Measurements from ENCODE around the gene CASP9. TPM values are rescaled to one million over a fixed set of nuclear protein-coding genes. Genes with fewer than 3 reads are reported as not detected.

CASP9 gene
- total and polyA plus RNA-seq, 2 experiments from 2014 or later, result 7.7 to 25.0 TPM

DNA sequence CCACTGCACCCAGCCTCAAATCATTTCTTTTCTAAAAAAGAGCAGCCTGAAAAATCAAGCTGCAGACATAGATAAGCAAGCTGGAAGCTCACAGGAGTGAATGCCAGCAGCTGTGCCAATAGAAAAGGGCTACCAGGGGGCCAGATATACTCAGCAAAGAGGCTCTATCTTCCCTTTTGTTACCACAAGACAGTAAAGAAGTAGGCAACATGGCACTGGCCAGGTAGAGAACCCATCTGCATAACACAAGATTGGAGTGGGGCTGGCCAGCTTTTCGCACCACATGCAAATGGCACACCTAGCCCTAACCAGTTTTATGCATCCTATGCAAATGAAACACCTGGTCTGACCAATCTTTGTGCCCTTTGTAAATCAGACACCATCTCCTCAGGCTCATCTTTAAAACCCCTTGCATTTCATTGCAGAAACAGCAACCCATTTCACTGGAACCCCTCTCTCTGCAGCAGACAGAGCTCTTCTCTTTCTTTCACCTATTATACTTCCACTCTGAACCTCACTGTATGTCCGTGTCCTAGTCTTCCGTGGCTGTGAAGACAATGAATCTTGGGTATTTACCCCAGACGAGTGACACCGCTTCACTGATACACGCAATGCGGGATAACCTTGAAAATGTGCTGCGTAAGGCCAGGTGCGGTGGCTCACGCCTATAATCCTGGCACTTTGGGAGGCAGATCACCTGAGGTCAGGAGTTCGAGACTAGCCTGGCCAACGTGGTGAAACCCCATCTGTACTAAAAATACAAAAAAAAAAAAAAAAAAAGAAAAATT lies 15.1 kb downstream of the CASP9 start:
- peaks cover 37% of the 10 kb centered on the region for H3K4me1 Mint-ChIP-seq

More for the DNA sequence above, 15.1 kb downstream of the CASP9 start:
- ATAC-seq, result peak; percentile 96
- Histone ChIP-seq H4K20me1 (replicated peaks; ENCODE audit: insufficient read depth) (no peaks in the 10 kb centered on the region), H3K27ac (ENCODE audit: low read depth) (peak overlapping the region; percentile 92), H3K36me3 (ENCODE audit: insufficient read depth) (no peaks in the 10 kb centered on the region; the same call in 1 of the 2 replicates), H3F3A (replicated peaks; ENCODE audit: low read depth) (peaks cover 20% of the 10 kb centered on the region; the same call in 1 of the 2 replicates), H3K4me2 (peak overlapping the region; percentile 40), H3K4me1 (ENCODE audit: insufficient read depth) (peaks cover 34% of the 10 kb centered on the region), H3K4me3 (no peak overlapping the region), H3K27me3 (ENCODE audit: insufficient read depth) (no peaks in the 10 kb centered on the region), H3K9me2 (ENCODE audit: insufficient read depth) (no peaks in the 10 kb centered on the region), H3K79me2 (replicated peaks; ENCODE audit: insufficient read depth) (no peaks in the 10 kb centered on the region; the same call in 1 of the 2 replicates), H2AFZ (no peak overlapping the region)
- H3K27me3 Mint-ChIP-seq (ENCODE audit: insufficient read depth, low read depth, poor library complexity), result peaks cover 12% of the 10 kb centered on the region
- TF ChIP-seq ZNF114 (CRISPR knock-in tag; IDR thresholded peaks at IDR 0.05), result no peak
- TF ChIP-seq, protein P1, sequence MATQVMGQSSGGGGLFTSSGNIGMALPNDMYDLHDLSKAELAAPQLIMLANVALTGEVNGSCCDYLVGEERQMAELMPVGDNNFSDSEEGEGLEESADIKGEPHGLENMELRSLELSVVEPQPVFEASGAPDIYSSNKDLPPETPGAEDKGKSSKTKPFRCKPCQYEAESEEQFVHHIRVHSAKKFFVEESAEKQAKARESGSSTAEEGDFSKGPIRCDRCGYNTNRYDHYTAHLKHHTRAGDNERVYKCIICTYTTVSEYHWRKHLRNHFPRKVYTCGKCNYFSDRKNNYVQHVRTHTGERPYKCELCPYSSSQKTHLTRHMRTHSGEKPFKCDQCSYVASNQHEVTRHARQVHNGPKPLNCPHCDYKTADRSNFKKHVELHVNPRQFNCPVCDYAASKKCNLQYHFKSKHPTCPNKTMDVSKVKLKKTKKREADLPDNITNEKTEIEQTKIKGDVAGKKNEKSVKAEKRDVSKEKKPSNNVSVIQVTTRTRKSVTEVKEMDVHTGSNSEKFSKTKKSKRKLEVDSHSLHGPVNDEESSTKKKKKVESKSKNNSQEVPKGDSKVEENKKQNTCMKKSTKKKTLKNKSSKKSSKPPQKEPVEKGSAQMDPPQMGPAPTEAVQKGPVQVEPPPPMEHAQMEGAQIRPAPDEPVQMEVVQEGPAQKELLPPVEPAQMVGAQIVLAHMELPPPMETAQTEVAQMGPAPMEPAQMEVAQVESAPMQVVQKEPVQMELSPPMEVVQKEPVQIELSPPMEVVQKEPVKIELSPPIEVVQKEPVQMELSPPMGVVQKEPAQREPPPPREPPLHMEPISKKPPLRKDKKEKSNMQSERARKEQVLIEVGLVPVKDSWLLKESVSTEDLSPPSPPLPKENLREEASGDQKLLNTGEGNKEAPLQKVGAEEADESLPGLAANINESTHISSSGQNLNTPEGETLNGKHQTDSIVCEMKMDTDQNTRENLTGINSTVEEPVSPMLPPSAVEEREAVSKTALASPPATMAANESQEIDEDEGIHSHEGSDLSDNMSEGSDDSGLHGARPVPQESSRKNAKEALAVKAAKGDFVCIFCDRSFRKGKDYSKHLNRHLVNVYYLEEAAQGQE (IDR thresholded peaks at IDR 0.05; ENCODE audit: unreplicated experiment), result no peak
- TF ChIP-seq CREB1 (CRISPR knock-in tag; IDR thresholded peaks at IDR 0.05; ENCODE audit: low read depth), result peak; percentile 10; the same call in 1 of the 2 replicates
- no peak for TF ChIP-seq EZH2 (IDR thresholded peaks at IDR 0.05; ENCODE audit: low read depth, unreplicated experiment)
- peak; percentile 49; the same call in 1 of the 2 replicates for TF ChIP-seq NANOG (IDR thresholded peaks at IDR 0.05; ENCODE audit: borderline replicate concordance)
- TF ChIP-seq, protein P2, sequence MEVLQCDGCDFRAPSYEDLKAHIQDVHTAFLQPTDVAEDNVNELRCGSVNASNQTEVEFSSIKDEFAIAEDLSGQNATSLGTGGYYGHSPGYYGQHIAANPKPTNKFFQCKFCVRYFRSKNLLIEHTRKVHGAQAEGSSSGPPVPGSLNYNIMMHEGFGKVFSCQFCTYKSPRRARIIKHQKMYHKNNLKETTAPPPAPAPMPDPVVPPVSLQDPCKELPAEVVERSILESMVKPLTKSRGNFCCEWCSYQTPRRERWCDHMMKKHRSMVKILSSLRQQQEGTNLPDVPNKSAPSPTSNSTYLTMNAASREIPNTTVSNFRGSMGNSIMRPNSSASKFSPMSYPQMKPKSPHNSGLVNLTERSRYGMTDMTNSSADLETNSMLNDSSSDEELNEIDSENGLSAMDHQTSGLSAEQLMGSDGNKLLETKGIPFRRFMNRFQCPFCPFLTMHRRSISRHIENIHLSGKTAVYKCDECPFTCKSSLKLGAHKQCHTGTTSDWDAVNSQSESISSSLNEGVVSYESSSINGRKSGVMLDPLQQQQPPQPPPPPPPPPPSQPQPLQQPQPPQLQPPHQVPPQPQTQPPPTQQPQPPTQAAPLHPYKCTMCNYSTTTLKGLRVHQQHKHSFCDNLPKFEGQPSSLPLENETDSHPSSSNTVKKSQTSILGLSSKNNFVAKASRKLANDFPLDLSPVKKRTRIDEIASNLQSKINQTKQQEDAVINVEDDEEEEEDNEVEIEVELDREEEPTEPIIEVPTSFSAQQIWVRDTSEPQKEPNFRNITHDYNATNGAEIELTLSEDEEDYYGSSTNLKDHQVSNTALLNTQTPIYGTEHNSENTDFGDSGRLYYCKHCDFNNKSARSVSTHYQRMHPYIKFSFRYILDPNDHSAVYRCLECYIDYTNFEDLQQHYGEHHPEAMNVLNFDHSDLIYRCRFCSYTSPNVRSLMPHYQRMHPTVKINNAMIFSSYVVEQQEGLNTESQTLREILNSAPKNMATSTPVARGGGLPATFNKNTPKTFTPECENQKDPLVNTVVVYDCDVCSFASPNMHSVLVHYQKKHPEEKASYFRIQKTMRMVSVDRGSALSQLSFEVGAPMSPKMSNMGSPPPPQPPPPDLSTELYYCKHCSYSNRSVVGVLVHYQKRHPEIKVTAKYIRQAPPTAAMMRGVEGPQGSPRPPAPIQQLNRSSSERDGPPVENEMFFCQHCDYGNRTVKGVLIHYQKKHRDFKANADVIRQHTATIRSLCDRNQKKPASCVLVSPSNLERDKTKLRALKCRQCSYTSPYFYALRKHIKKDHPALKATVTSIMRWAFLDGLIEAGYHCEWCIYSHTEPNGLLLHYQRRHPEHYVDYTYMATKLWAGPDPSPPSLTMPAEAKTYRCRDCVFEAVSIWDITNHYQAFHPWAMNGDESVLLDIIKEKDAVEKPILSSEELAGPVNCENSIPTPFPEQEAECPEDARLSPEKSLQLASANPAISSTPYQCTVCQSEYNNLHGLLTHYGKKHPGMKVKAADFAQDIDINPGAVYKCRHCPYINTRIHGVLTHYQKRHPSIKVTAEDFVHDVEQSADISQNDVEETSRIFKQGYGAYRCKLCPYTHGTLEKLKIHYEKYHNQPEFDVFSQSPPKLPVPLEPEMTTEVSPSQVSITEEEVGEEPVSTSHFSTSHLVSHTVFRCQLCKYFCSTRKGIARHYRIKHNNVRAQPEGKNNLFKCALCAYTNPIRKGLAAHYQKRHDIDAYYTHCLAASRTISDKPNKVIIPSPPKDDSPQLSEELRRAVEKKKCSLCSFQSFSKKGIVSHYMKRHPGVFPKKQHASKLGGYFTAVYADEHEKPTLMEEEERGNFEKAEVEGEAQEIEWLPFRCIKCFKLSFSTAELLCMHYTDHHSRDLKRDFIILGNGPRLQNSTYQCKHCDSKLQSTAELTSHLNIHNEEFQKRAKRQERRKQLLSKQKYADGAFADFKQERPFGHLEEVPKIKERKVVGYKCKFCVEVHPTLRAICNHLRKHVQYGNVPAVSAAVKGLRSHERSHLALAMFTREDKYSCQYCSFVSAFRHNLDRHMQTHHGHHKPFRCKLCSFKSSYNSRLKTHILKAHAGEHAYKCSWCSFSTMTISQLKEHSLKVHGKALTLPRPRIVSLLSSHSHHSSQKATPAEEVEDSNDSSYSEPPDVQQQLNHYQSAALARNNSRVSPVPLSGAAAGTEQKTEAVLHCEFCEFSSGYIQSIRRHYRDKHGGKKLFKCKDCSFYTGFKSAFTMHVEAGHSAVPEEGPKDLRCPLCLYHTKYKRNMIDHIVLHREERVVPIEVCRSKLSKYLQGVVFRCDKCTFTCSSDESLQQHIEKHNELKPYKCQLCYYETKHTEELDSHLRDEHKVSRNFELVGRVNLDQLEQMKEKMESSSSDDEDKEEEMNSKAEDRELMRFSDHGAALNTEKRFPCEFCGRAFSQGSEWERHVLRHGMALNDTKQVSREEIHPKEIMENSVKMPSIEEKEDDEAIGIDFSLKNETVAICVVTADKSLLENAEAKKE (CRISPR knock-in tag; IDR thresholded peaks at IDR 0.05), result peak; percentile 17; the same call in 1 of the 2 replicates
- peak; percentile 65 for TF ChIP-seq POLR2AphosphoS5 (IDR thresholded peaks at IDR 0.05; ENCODE audit: low read depth)
- TF ChIP-seq, protein P3, sequence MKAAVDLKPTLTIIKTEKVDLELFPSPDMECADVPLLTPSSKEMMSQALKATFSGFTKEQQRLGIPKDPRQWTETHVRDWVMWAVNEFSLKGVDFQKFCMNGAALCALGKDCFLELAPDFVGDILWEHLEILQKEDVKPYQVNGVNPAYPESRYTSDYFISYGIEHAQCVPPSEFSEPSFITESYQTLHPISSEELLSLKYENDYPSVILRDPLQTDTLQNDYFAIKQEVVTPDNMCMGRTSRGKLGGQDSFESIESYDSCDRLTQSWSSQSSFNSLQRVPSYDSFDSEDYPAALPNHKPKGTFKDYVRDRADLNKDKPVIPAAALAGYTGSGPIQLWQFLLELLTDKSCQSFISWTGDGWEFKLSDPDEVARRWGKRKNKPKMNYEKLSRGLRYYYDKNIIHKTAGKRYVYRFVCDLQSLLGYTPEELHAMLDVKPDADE (IDR thresholded peaks at IDR 0.05), result no peak; the same call in 1 of the 2 replicates
- H3K9me3 Mint-ChIP-seq, result no peaks in the 10 kb centered on the region
- peak overlapping the region; percentile 98 for H3K27ac Mint-ChIP-seq
- peak; percentile 95 for DNase-seq (ENCODE audit: low spot score)
- peak overlapping the region; percentile 42 for H3K4me3 Mint-ChIP-seq
- peaks cover 19% of the 10 kb centered on the region for H3K36me3 Mint-ChIP-seq (ENCODE audit: low read depth)
